Endodermal cell (in vitro differentiated cells): Measurements from ENCODE around the gene CAND2. TPM values are rescaled to one million over a fixed set of nuclear protein-coding genes. Genes with fewer than 3 reads are reported as not detected.

ENCODE experiments used
- DNase-seq: peaks from one replicate; pipeline ENCODE4 v3.0.0-alpha.2; 2017
- H3K27ac ChIP-seq: 2 replicates; pipeline ENCODE4 v1.5.1; 2013; ENCODE audit warnings: mild to moderate bottlenecking, low read depth, low read length, moderate library complexity
- H3K27me3 ChIP-seq: 2 replicates; pipeline ENCODE4 v1.6.1; 2013; ENCODE audit warnings: mild to moderate bottlenecking, low read length, moderate library complexity; ENCODE audit not compliant: insufficient read depth, control insufficient read depth, poor library complexity, severe bottlenecking
- H3K36me3 ChIP-seq: 2 replicates; pipeline ENCODE4 v1.7.0; 2013; ENCODE audit warnings: mild to moderate bottlenecking, low read length, moderate library complexity; ENCODE audit not compliant: control insufficient read depth, insufficient read depth
- H3K4me1 ChIP-seq: one replicate; pipeline ENCODE4 v1.7.0; 2013; ENCODE audit warnings: low read length; ENCODE audit not compliant: control insufficient read depth, insufficient read depth
- H3K4me3 ChIP-seq: 2 replicates; pipeline ENCODE4 v1.5.1; 2013; ENCODE audit warnings: mild to moderate bottlenecking, low read length, moderate library complexity
- H3K9ac ChIP-seq: 2 replicates; pipeline ENCODE4 v1.6.1; 2013; ENCODE audit warnings: mild to moderate bottlenecking, low read length, moderate library complexity; ENCODE audit not compliant: poor library complexity, severe bottlenecking; ENCODE audit errors: extremely low read depth
- H3K9me3 ChIP-seq: 2 replicates; pipeline ENCODE4 v1.6.1; 2013; ENCODE audit warnings: mild to moderate bottlenecking, low read length, moderate library complexity; ENCODE audit not compliant: control insufficient read depth
- H3K27ac Mint-ChIP-seq: 2 replicates; pipeline ENCODE4 v1.8.0; 2020; ENCODE audit warnings: mixed read lengths
- H3K27me3 Mint-ChIP-seq: 2 replicates; pipeline ENCODE4 v1.8.0; 2021; ENCODE audit warnings: mild to moderate bottlenecking, mixed read lengths; ENCODE audit not compliant: insufficient read depth
- H3K36me3 Mint-ChIP-seq: 2 replicates; pipeline ENCODE4 v1.8.0; 2020; ENCODE audit warnings: low read depth, mixed read lengths
- H3K4me1 Mint-ChIP-seq: 2 replicates; pipeline ENCODE4 v1.8.0; 2020; ENCODE audit warnings: mixed read lengths
- H3K4me3 Mint-ChIP-seq: 2 replicates; pipeline ENCODE4 v1.8.0; 2020; ENCODE audit warnings: mild to moderate bottlenecking, moderate library complexity, mixed read lengths
- H3K9me3 Mint-ChIP-seq: 2 replicates; pipeline ENCODE4 v1.8.0; 2020; ENCODE audit warnings: mild to moderate bottlenecking, mixed read lengths
- WGBS, 2 experiments: methylation state at CpG; one replicate each; pipeline versions ENCODE4 v1.1.5 to v1.1.7; 2013; ENCODE audit warnings: missing lambda C conversion rate in 2 of 2, mixed read lengths in 1 of 2; ENCODE audit not compliant: insufficient coverage in 1 of 2, insufficient read length in 1 of 2; 5-methylcytosine and 5-hydroxymethylcytosine counted together
- total RNA-seq, 2 donors: library from RNA; stranded (reverse); fragmentation: NEBNext Ultra II Directional in 1 of 2; extraction: Animal tissue kit (Norgen Biotek cat#: 25700) in 1 of 2; gene quantifications; 2 replicates in 1 of 2; 3 replicates in 1 of 2; pipeline ENCODE4 v1.2.1, GENCODE V29; 2021
- TF ChIP-seq, protein P1 (sequence below): fragments of 200-600 bp; sonication (generic); conservative IDR thresholded peaks from 2 replicates; pipeline ENCODE4 v1.5.0; 2021; ENCODE audit warnings: antibody characterized with exemption, mild to moderate bottlenecking

Gene CAND2
- total RNA-seq, 2 donors from 2014 or later, result 7.8 to 15.0 TPM

DNA sequence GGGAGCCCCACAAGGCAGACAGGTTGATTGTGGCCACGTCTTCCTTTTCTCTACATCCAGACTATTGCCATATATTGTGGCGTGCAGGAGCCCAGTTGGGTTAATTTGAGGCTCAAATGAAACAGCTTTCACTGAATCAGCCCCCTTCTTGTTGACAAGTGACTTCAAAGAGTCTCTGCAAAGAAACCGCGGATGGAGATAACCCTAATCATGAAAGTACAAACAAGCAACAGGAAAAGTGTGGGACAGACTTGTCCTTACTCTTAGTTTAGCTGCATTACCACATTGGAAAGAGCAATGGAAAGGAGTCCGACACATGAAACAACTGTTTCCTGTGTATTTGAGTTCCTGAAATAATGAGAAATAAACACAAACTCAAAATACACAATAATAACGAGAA is 40.7 kb upstream of the CAND2 start:
- Mint-ChIP-seq H3K36me3 (no peaks in the 10 kb centered on the region), H3K27ac (no peak overlapping the region), H3K4me1 (peaks cover 16% of the 10 kb centered on the region), H3K9me3 (no peaks in the 10 kb centered on the region), H3K4me3 (no peak overlapping the region), H3K27me3 (peaks cover 31% of the 10 kb centered on the region)
- Histone ChIP-seq H3K27ac (no peak overlapping the region), H3K4me3 (no peak overlapping the region), H3K9me3 (no peaks in the 10 kb centered on the region), H3K27me3 (peaks cover 32% of the 10 kb centered on the region), H3K9ac (no peak overlapping the region), H3K36me3 (no peaks in the 10 kb centered on the region), H3K4me1 (peaks cover 9% of the 10 kb centered on the region)
- TF ChIP-seq, protein P1, sequence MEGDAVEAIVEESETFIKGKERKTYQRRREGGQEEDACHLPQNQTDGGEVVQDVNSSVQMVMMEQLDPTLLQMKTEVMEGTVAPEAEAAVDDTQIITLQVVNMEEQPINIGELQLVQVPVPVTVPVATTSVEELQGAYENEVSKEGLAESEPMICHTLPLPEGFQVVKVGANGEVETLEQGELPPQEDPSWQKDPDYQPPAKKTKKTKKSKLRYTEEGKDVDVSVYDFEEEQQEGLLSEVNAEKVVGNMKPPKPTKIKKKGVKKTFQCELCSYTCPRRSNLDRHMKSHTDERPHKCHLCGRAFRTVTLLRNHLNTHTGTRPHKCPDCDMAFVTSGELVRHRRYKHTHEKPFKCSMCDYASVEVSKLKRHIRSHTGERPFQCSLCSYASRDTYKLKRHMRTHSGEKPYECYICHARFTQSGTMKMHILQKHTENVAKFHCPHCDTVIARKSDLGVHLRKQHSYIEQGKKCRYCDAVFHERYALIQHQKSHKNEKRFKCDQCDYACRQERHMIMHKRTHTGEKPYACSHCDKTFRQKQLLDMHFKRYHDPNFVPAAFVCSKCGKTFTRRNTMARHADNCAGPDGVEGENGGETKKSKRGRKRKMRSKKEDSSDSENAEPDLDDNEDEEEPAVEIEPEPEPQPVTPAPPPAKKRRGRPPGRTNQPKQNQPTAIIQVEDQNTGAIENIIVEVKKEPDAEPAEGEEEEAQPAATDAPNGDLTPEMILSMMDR, result no peak
- no peak for DNase-seq
- WGBS, 2 experiments, result 62 to 66% methylated on average over 5 of the region's 6 CpGs

DNA sequence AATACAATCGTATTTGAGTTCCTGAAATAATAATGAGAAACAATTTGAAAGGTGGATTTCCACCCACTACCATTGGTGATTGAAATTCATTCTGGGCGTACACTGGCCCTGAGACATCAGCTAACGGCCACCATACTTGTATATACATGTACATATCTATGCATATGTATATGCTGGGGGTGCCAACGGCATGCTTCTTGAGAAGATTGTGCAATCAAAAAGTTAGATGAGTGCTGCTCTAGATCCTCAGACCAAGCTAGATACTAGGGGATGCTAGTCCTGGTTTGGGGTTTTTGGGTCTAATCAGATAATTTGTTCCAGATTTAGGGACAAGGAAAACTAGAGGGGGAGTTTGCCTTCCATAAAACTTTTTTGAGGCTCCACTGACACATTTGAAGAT is 40.3 kb upstream of the CAND2 start:
- WGBS, 2 experiments, result 90 to 100% methylated on average over 3 of the region's 4 CpGs
- Mint-ChIP-seq H3K9me3 (no peaks in the 10 kb centered on the region), H3K27me3 (peaks cover 31% of the 10 kb centered on the region), H3K4me3 (no peak overlapping the region), H3K4me1 (peaks cover 16% of the 10 kb centered on the region), H3K27ac (no peak overlapping the region), H3K36me3 (no peaks in the 10 kb centered on the region)
- TF ChIP-seq, protein P1, result no peak
- Histone ChIP-seq H3K27ac (no peak overlapping the region), H3K4me1 (peaks cover 9% of the 10 kb centered on the region), H3K36me3 (no peaks in the 10 kb centered on the region), H3K4me3 (no peak overlapping the region), H3K9me3 (no peaks in the 10 kb centered on the region), H3K9ac (no peak overlapping the region), H3K27me3 (peaks cover 32% of the 10 kb centered on the region)
- DNase-seq, result no peak

DNA sequence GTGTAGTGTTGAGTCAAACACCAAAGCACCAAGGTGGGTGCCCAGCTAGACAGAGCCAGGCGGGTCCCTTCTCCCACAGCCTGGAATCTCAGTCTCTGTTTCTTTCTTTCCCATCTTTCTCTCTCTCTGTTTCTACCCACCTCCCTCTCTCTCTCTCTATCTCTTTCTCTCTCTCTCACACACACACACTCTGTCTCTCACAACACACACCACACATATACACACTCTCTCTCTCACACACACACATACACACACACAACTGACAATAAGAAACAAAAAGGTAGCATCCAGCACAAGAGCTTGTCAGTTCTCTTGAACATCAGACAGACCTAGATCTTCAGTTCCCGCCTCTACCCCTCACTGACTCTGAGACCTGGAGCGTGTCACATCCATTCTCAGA is 39.8 kb upstream of the CAND2 start:
- DNase-seq, result no peak
- Histone ChIP-seq H3K9ac (no peak overlapping the region), H3K9me3 (no peaks in the 10 kb centered on the region), H3K27me3 (peaks cover 32% of the 10 kb centered on the region), H3K4me1 (peaks cover 9% of the 10 kb centered on the region), H3K4me3 (no peak overlapping the region), H3K36me3 (no peaks in the 10 kb centered on the region), H3K27ac (no peak overlapping the region)
- H3K4me3 Mint-ChIP-seq, result no peak overlapping the region
- TF ChIP-seq, protein P1, result no peak
- peaks cover 30% of the 10 kb centered on the region for H3K27me3 Mint-ChIP-seq
- H3K27ac Mint-ChIP-seq, result no peak overlapping the region
- peaks cover 16% of the 10 kb centered on the region for H3K4me1 Mint-ChIP-seq
- H3K9me3 Mint-ChIP-seq, result no peaks in the 10 kb centered on the region
- no peaks in the 10 kb centered on the region for H3K36me3 Mint-ChIP-seq
- 94% methylated on average over 3 of the region's 3 CpGs; no CpG with 5 or more reads in 1 of the 2 experiments for WGBS, 2 experiments
